HG02623 (cell line): ENCODE measurements around the gene KISS1R.

Source experiments
- ATAC-seq: cut with Tn5 transposase; IDR thresholded peaks from one replicate; pipeline ENCODE4 v1.9.1; 2021; ENCODE audit warnings: moderate library complexity; ENCODE audit not compliant: unreplicated experiment

KISS1R gene

DNA sequence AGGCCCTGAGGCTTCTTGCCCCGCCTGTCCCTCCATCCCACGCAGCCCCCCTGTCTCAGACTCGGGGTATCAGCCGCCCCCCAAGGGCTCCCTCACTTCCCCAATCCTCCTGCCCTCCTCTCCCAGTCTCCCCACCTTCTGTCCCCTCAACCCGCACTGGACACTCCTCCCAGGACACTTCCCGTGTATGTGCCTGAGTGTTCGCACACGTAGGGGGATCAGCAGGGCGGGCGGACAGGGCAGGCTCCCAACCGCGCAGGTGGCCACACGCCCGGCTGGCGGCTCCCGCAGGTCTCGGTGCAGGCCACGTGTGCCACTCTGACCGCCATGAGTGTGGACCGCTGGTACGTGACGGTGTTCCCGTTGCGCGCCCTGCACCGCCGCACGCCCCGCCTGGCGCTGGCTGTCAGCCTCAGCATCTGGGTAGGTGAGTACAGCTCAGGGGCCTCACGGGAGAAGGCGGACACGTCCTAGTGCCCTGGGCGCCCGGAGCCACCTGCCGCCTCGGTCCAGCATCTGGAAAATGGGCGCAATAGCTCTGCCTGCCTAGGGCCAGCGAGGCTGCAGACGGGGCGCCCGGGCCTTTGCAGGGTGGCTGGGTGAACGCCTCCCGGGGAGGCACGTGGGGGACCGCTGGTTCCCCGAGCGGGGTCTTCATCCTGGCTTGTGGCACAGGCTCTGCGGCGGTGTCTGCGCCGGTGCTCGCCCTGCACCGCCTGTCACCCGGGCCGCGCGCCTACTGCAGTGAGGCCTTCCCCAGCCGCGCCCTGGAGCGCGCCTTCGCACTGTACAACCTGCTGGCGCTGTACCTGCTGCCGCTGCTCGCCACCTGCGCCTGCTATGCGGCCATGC is 2.3 kb downstream of the KISS1R start:
- ATAC-seq = no peak

DNA sequence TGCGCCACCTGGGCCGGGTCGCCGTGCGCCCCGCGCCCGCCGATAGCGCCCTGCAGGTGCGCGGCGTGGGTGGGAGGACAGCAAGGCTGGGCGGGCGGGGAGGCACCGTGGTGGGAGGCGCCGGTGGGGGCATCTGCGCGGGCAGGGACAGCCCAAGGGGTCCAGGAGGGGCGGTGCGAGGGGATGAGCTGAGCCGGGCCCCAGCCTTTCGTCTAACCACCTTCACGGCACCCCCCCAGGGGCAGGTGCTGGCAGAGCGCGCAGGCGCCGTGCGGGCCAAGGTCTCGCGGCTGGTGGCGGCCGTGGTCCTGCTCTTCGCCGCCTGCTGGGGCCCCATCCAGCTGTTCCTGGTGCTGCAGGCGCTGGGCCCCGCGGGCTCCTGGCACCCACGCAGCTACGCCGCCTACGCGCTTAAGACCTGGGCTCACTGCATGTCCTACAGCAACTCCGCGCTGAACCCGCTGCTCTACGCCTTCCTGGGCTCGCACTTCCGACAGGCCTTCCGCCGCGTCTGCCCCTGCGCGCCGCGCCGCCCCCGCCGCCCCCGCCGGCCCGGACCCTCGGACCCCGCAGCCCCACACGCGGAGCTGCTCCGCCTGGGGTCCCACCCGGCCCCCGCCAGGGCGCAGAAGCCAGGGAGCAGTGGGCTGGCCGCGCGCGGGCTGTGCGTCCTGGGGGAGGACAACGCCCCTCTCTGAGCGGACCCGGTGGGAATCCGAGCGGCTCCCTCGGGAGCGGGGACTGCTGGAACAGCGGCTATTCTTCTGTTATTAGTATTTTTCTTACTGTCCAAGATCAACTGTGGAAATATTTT is 3.1 kb downstream of the KISS1R start:
- no peak for ATAC-seq

DNA sequence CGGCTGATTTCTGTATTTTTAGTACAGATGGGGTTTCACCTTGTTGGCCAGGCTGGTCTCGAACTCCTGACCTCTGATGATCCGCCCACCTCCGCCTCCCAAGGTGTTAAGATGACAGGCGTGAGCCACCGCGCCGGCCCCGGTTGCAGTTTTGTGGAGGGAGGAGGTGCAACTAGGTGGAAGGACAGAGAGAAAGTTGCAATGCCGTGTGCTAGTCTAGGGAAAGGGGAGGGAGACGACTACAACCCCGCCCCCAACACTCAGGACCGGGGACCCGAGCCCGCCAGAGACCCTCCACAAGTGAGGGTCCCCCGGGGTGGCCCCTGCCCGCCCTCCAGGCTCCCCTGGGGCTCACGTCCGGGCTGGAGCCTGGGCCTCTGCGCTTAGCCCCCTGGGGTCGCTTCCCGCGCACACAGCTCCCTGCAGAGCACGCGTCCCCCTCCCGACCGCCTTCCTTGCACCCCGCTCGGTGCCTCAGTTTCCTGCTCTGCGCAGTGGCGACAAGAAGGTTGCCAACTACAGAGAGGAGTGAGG is 7.5 kb downstream of the KISS1R start:
- ATAC-seq = no peak

DNA sequence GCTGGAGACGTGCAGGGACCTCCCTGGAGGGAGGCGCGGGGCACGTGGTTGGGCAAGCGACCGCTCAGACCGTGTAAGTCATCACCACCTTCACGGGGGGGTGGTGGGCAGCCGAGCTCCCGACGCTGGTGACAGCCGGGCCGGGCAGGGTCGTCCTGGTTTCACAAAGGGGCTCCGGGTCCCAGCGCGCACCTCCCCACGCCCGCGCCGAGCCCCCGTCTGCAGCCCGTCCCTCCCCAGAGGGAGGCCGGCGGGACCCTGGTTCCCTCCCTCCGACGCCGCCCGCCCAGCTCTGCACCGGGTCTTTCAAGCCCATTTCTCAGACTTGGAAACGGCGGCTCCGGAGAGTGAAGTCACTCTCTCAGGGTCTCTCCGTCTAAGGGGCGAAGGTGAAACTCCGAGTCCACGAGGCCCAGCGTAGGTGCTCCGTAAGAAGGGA is 8.0 kb downstream of the KISS1R start:
- ATAC-seq = peak; percentile 31

DNA sequence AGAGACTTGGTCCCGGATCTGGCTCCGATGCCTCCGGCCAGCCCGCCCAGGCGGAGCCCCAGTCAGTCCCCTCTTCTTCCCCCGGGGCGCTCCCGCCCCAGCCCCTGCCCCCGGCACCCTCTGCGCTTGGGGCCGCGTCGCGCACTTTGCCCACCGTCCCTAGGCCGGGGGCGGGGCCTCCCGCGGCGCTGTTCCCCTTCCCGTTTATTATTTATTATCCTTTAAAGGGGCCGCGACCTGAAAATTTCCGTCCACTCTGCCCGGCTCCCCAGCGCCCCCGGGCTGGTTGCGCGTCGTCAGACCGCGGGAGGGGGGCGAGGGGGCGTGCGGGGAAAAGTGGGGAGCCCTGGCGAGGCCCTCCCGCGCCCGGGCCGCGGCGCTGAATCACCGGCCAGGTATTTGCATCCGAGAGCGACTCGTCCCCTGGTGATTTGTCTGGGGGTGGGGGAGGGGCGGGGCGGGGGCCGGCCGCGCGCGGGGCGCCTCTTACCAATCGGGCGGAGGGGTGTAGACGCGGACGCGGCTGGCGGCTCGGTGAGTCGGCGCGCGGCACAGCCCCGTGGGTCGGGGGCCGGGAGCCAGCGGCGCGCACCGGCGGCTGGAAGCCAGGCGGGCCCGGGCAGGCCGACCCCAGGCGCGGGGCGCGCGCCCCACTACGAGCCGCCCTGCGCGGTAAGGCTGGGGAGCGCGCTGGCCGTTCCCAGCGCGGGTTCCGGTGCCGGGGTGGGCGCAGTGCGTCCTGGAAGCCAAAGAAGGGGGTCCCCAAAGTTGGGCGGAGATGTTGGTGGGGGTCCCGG is 8.6 kb downstream of the KISS1R start, which contains the start of gene ARID3A:
Gene ARID3A, plus strand, starts transcription at position 510 of the 797 bp plus-strand sequence. CDS start 3,494 bp downstream, outside the sequence.
- ATAC-seq = peak; percentile 45

DNA sequence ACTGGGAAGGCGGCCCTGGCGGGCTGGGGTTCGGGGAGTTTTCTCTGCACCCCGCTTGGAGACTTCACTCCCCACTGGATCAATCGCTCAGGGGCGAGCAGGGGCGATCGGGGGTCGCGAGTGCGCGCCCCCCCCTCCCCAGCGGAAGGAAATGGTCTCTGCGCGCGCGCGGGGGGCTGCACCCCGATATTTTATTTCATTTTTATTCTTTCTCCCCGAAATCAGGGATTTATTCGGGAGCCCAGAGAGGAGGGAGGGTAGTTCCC is 9.1 kb downstream of the KISS1R start:
- no peak for ATAC-seq

DNA sequence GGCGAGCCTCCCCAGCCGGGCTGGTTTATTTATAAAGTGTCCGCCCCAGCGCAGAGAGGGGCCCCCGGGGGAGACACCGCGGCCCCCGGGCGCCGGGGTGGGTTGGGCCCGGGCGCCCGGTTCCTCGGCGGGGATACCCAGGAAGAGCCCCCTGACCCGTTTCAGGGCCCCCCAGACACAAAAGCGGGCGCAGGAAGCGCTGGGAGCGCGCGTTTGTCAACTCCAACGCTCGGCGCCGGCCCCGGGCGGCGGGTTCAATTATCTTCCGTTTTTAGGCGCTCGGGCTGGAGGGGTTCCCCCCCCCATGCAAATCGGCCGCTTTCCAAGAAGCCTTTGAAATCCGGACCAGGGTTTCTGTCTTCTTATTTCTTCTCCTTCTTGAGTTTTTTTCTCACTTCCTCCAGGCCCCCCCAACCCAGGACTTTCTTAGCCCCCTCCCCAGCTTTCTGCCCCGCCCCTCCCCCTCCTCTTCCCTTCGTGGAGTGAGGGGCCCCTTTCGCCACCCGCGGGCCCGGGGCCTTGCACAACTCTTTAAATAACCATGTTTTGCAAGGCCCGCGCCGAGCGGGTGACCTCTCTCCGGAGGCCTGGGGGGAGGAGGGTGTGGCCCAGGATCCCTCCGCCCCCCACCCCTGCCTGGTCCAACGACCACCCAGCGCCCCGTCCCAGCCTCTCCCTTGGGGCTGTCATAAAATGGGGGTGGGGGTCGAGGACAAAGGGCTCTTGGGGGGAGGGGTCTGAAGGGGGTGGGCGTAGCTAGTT is 9.6 kb downstream of the KISS1R start:
- ATAC-seq = no peak

DNA sequence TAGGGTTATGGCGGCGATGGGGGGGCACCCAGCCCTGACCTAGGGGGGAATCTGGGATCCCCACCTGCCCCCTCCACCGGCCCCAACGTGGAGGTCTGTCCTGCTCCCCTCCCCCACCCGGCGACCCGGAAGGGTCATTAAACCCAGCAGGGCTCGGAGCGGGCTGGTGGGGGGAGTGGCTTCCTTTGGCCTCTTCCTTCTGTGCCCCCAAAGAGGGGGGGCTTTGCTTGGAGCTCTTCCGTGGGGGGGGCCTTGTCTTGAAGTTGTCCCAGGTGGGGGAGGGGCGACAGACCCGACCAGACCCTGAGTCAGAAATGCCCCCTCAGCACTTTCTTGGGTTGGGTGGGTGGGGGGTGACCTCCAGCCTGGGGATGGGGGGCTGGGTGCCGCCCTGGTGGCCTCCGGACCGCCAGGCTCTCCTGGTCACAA is 10.2 kb downstream of the KISS1R start:
- no peak for ATAC-seq

DNA sequence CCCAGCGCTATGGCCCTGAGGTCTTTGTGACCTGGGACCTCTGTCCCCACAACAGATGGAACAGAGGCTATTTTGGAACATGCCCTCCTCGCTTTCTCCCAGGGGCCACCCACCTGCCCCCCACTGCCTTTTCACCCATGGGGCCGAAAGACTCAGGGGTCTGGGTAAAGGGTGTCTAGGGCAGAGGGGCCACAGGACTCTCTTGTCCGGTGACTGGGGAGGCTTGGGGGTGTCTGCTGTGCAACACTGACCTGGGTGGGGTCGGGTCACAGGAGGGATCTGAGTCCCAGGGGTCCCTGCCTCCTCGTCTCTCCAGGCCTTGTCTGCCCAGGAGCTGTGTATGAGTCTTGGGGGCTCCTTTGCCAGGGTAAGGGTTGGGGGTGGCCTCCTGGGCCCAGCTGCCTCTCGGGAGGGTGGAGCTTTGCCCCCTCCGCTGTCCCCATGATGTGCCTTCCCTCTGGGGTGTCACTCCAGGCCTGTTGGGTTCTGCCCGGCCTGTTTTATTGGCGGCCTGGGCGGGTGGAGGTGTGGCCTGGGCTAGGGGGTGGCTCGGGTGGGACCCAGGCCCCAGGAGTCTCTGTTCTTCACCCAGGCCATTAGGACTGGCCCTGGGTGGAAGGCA is 10.8 kb downstream of the KISS1R start:
- ATAC-seq = no peak

DNA sequence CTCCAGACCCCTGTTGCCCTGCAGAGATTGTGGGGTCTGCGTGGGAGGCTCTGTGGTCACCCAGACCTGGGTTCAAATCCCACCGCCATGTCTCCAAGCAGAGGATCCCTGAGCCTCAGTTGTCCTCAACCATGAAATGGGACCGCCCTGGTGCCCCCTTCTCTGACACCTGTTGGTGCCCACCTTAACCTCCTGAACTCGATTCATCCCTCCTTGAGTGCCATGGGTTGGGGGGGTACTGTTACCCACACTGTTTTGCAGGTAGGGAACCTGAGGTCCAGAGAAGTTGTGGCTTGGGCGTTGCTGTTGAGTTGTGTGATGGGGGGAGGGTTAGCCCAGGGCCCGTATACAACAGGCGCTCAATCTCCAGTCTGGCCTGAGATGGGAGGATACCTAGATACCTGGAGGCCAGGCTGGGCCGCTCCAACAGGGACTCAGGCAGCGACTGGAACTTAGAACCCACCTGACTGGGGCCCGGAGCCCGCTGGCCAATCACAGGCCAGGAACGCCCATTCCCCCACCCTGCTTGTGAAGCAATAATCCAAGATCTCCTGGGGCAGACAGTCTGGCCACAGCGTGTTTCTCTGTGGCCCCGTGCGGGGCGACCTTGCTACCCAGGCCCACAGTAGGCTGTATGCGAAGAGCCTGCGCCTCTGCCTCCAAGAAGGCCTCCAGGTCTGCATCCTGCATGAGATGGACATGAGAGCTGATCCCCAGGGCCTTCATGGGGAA is 11.5 kb downstream of the KISS1R start:
- no peak for ATAC-seq

DNA sequence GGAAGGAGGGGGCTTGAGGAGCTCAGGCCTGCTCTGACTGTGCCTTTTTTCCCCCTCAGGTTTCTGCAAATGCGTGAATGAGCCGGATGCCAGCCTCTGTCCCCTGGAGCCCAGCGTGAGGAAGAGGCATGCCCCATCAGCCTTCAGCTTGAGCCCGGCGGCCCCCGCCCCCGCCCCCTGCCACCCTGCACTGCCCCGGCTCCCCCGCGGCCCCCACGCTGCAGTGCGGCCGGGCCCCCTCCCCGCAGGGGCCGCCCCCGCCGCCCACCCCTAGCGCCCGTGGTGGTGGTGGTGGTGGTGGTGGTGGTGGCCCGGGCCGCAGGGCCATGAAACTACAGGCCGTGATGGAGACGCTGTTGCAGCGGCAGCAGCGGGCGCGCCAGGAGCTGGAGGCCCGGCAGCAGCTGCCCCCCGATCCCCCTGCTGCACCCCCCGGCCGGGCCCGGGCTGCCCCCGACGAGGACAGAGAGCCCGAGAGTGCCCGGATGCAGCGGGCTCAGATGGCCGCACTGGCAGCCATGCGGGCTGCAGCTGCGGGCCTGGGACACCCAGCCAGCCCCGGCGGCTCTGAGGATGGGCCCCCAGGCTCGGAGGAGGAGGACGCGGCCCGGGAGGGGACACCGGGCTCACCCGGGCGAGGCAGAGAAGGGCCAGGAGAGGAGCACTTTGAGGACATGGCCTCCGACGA is 12.2 kb downstream of the KISS1R start:
- ATAC-seq = no peak

DNA sequence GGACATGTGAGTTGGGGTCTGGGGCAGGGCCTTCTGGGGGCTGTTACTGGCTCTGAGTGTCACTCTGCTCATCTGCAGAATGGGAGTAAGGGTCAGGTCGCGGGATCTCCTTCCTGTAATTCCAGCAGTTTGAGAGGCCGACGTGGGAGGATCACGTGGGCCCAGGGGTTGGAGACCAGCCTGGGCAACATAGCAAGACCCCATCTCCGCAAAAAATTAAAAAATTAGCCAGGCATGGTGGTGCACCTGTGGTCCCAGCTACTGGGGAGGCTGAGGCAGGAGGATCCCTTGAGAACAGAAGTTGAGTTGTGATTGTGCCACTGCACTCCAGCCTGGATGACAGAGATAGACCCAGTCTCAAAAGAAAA is 12.7 kb downstream of the KISS1R start:
- no peak for ATAC-seq

DNA sequence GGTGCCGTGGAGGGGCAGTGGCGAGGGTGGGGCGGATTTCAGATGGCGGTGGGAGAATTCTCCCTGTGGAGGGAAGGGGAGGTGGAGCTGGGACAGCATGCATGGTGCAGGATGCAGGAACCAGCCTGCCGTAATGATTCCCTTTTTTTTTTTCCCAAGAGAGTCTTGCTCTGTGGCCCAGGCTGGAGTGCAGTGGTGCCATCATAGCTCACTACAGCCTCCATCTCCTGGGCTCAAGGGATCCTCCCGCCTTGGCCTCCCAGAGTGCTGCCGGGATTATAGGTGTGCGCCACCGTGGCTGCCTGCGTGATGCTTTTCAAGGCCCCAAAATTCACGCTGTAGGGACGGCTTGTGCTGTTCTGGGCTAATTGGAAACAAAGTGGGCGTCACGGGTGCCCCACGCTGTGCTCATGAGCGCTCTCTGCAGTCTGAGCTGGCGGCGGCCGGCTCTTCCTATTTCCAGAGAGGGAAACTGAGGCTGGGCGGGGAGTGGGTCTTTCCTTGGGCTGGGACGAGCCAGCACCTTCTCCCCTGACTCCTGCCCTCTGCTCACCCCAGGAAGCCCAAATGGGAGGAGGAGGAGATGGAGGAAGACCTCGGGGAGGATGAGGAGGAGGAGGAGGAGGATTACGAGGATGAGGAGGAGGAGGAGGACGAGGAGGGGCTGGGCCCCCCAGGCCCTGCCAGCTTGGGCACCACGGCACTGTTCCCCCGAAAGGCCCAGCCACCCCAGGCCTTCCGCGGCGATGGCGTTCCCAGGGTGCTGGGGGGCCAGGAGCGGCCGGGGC is 14.9 kb downstream of the KISS1R start:
- no peak for ATAC-seq

DNA sequence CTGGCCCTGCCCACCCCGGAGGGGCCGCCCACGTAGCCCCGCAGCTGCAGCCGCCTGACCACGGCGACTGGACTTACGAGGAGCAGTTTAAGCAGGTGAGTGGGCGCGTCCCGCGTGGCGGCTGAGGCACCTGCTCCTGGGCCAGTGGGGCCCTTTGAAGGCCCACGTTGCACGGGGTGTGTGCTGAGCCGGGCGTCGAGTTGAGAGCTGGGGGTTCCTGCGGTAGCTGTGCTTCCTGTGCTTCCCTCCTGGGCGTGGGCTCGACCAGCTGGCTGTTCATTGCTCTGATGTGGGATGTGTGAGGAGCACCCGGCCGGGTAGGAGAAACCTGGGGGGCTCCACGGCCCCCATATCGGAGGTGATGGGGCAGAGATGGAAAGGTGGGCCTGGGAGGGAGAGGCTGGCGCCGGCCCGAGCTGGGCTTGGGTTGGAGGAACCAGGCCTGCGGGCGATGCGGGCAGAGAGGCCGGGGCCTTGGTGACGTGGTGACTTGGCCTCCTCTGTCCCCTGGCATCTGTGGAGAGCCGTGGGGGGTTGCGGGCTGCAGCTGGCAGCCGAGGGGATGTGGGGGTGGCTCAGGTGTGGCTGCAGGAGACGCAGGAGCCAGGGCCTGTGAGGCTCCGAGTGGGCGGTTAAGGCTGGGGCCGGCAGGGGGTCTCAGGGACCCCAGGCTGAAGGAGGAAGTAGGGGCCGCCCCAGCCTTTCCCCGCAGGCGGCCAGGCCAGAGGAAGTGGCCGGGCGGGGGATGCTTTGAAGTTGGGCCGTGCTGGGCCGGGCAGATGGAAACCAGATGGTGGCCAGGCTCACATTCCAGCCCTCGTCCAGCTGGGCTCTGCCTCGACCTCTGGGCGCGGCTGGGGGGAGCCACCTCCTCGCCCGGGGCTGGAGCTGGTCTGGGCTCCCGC is 15.8 kb downstream of the KISS1R start:
- ATAC-seq = no peak

DNA sequence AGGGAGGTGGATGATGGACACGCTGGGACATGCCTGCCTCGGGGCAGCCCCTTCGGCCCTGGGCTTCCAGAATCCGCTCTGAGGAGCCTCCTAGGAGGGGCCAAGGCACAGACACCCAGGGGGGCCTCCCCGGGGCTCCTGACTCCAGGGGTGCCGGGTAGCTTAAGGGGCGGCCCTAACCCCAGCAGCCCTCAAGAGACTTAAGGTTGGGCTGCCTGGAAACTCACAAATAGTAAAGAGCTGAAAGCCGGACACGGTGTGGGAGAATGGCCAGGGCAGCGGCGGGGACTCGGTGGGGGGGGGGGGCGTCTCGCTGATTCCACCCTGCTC is 16.4 kb downstream of the KISS1R start:
- ATAC-seq = no peak

DNA sequence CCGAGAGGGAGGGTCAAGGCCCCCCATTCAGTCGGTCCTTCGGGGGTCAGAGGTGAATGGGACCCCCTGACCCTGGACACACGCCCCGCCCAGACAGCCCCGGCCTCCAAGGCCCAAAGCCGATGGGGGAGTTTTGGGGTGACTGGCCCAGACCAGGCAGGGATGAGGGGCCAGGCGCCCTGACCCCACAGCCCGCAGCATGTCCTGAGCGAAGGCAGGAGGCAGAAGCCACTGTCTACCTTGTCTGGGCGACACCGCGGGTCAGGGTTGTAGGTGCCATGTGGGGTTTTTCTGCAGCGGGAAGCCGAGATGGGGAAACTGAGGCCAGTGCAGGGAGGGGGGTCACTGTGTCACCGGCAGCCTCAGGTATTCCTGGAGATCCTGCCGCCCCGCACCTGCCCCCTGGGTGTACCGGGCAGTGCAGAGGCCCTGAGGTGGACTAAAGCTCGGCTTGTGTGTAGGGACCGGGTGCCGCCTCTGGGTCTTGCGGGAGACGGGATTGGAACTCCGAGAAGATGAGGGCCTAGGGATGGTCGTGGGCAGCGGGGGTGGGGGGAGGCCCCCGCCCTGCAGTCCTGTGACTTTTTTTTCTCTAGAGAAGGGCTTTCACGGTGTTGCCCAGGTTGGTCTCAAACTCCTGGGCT is 17.2 kb downstream of the KISS1R start:
- ATAC-seq = no peak
